Amniotic epithelial cell (primary cell): ENCODE data around the gene XIAP.
"Not testable (repeated sequence)": the region's sequence is repeated elsewhere in the genome, so short reads cannot be mapped to it uniquely, and the experiment has no call there.

Source experiments
- DNase-seq: peaks from one replicate; pipeline ENCODE4 v3.0.0-alpha.2; 2010; ENCODE audit warnings: low read depth

XIAP gene

GRCh38 chrX:123876177-123876576 lies 16.3 kb downstream of the XIAP start:
- DNase-seq = no peak

GRCh38 chrX:123876844-123877243 lies 17.0 kb downstream of the XIAP start:
- DNase-seq = no peak

- DNase-seq = peak; percentile 24
These were observed 18.4 kb downstream of the XIAP start for GRCh38 chrX:123878252-123878721.

GRCh38 chrX:123881330-123881729 lies 21.5 kb downstream of the XIAP start:
- no peak for DNase-seq

- no peak for DNase-seq
These were observed 22.5 kb downstream of the XIAP start for GRCh38 chrX:123882391-123882790.

GRCh38 chrX:123884809-123885408 lies 25.1 kb downstream of the XIAP start:
- peak; percentile 58 for DNase-seq

- DNase-seq = peak; percentile 29
These were observed 39.8 kb downstream of the XIAP start for GRCh38 chrX:123899701-123900100.

- DNase-seq = not testable (repeated sequence)
These were observed 43.4 kb downstream of the XIAP start for GRCh38 chrX:123903261-123903660.

GRCh38 chrX:123905332-123905731 lies 45.5 kb downstream of the XIAP start:
- DNase-seq = no peak

- DNase-seq = no peak
These were observed 46.9 kb downstream of the XIAP start for GRCh38 chrX:123906557-123907316.

- DNase-seq = peak; percentile 64
These were observed 49.7 kb downstream of the XIAP start for GRCh38 chrX:123909523-123909922.

GRCh38 chrX:123917069-123917468 lies 57.2 kb downstream of the XIAP start:
- peak; percentile 34 for DNase-seq

GRCh38 chrX:123918106-123918721 lies 58.4 kb downstream of the XIAP start:
- no peak for DNase-seq

- DNase-seq = peak; percentile 73
These were observed 60.4 kb downstream of the XIAP start for GRCh38 chrX:123920105-123920785.

- no peak for DNase-seq
These were observed 63.4 kb downstream of the XIAP start for GRCh38 chrX:123923211-123923610.

- DNase-seq = no peak
These were observed 64.3 kb downstream of the XIAP start for GRCh38 chrX:123924186-123924585.

GRCh38 chrX:123927845-123928244 lies 68.0 kb downstream of the XIAP start:
- no peak for DNase-seq

- not testable (repeated sequence) for DNase-seq
These were observed 72.2 kb downstream of the XIAP start for GRCh38 chrX:123932055-123932454.

GRCh38 chrX:123943074-123943473 lies 83.2 kb downstream of the XIAP start:
- DNase-seq = no peak

- no peak for DNase-seq
These were observed 83.6 kb downstream of the XIAP start for GRCh38 chrX:123943488-123943887.

GRCh38 chrX:123949846-123950245 lies 90.0 kb downstream of the XIAP start:
- no peak for DNase-seq

GRCh38 chrX:123959281-123960063 lies 99.6 kb downstream of the XIAP start:
- peak; percentile 19 for DNase-seq
